UCSD-AML1 (cell line): Measurements from ENCODE around the gene CLSTN2.

ENCODE experiments used
- DNase-seq: peaks from one replicate; lab custom pipeline; 2025; ENCODE audit not compliant: unreplicated experiment; lab: John Stamatoyannopoulos, UW

The CLSTN2 gene

GRCh38 chr3:140223197-140223596 is 288.2 kb downstream of the CLSTN2 start:
- DNase-seq: no peak

- DNase-seq: no peak
Observed at GRCh38 chr3:140223631-140224030, 288.6 kb downstream of the CLSTN2 start.

GRCh38 chr3:140224307-140224706 is 289.3 kb downstream of the CLSTN2 start:
- no peak for DNase-seq

GRCh38 chr3:140225996-140226395 is 291.0 kb downstream of the CLSTN2 start:
- DNase-seq: no peak

- DNase-seq: no peak
Observed at GRCh38 chr3:140233702-140234101, 298.7 kb downstream of the CLSTN2 start.

GRCh38 chr3:140234256-140234655 is 299.3 kb downstream of the CLSTN2 start:
- DNase-seq: no peak

GRCh38 chr3:140236836-140237501 is 302.0 kb downstream of the CLSTN2 start:
- DNase-seq: no peak

- DNase-seq: no peak
Observed at GRCh38 chr3:140238646-140239314, 303.8 kb downstream of the CLSTN2 start.

- DNase-seq: no peak
Observed at GRCh38 chr3:140242818-140243276, 307.9 kb downstream of the CLSTN2 start.

- DNase-seq: no peak
Observed at GRCh38 chr3:140243575-140243974, 308.6 kb downstream of the CLSTN2 start.

- no peak for DNase-seq
Observed at GRCh38 chr3:140244893-140245292, 309.9 kb downstream of the CLSTN2 start.

- no peak for DNase-seq
Observed at GRCh38 chr3:140246578-140246977, 311.6 kb downstream of the CLSTN2 start.

- DNase-seq: no peak
Observed at GRCh38 chr3:140247775-140248174, 312.8 kb downstream of the CLSTN2 start.

- DNase-seq: no peak
Observed at GRCh38 chr3:140249188-140249587, 314.2 kb downstream of the CLSTN2 start.

- DNase-seq: no peak
Observed at GRCh38 chr3:140250010-140250855, 315.2 kb downstream of the CLSTN2 start.

GRCh38 chr3:140250945-140251344 is 316.0 kb downstream of the CLSTN2 start:
- DNase-seq: no peak

- DNase-seq: no peak
Observed at GRCh38 chr3:140251678-140252077, 316.7 kb downstream of the CLSTN2 start.

GRCh38 chr3:140252812-140253656 is 318.0 kb downstream of the CLSTN2 start:
- no peak for DNase-seq

GRCh38 chr3:140258222-140258724 is 323.3 kb downstream of the CLSTN2 start:
- DNase-seq: no peak

- DNase-seq: no peak
Observed at GRCh38 chr3:140265302-140265701, 330.3 kb downstream of the CLSTN2 start.

- DNase-seq: no peak
Observed at GRCh38 chr3:140268103-140268502, 333.1 kb downstream of the CLSTN2 start.
